SU-DHL-6 (cell line): ENCODE results near the gene SLC6A17.

Source experiments
- EZH2phosphoT487 ChIP-seq: fragments of 200-600 bp; sonication (generic), shearing (Covaris generic); conservative IDR thresholded peaks from 2 replicates; pipeline ENCODE4 v1.6.1; 2018; ENCODE audit warnings: mild to moderate bottlenecking, antibody characterized with exemption, low read length, moderate library complexity, mixed read lengths
- TF ChIP-seq, protein P1 (sequence below): fragments of 200-600 bp; sonication (generic); IDR thresholded peaks from one replicate; pipeline ENCODE4 v1.5.1; 2017; ENCODE audit warnings: antibody characterized with exemption, mild to moderate bottlenecking, low read length, moderate library complexity; ENCODE audit not compliant: insufficient read depth, poor library complexity, severe bottlenecking

DNA sequence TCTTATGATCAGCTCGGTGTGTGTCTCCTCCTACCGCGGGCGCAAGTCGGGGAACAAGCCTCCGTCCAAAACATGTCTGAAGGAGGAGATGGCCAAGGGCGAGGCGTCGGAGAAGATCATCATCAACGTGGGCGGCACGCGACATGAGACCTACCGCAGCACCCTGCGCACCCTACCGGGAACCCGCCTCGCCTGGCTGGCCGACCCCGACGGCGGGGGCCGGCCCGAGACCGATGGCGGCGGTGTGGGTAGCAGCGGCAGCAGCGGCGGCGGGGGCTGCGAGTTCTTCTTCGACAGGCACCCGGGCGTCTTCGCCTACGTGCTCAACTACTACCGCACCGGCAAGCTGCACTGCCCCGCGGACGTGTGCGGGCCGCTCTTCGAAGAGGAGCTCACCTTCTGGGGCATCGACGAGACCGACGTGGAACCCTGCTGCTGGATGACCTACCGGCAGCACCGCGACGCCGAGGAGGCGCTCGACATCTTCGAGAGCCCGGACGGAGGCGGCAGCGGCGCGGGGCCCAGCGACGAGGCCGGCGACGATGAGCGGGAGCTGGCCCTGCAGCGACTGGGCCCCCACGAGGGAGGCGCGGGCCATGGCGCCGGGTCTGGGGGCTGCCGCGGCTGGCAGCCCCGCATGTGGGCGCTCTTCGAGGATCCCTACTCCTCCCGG is 61.3 kb downstream of the SLC6A17 start:
- TF ChIP-seq, protein P1, sequence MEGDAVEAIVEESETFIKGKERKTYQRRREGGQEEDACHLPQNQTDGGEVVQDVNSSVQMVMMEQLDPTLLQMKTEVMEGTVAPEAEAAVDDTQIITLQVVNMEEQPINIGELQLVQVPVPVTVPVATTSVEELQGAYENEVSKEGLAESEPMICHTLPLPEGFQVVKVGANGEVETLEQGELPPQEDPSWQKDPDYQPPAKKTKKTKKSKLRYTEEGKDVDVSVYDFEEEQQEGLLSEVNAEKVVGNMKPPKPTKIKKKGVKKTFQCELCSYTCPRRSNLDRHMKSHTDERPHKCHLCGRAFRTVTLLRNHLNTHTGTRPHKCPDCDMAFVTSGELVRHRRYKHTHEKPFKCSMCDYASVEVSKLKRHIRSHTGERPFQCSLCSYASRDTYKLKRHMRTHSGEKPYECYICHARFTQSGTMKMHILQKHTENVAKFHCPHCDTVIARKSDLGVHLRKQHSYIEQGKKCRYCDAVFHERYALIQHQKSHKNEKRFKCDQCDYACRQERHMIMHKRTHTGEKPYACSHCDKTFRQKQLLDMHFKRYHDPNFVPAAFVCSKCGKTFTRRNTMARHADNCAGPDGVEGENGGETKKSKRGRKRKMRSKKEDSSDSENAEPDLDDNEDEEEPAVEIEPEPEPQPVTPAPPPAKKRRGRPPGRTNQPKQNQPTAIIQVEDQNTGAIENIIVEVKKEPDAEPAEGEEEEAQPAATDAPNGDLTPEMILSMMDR = no peak
- TF ChIP-seq EZH2phosphoT487 = no peak
